Panc1 (cell line): ENCODE results near the gene TECPR2.

Experiments
- CTCF ChIP-seq: fragments of 450-650 bp; IDR thresholded peaks from 2 replicates; pipeline ENCODE4 v1.5.1; 2017; ENCODE audit warnings: mild to moderate bottlenecking
- POLR2AphosphoS5 ChIP-seq: IDR thresholded peaks from 2 replicates; pipeline ENCODE4 v1.6.1; 2012; ENCODE audit warnings: mild to moderate bottlenecking, low read depth, low read length, moderate library complexity
- REST ChIP-seq, 2 experiments: IDR thresholded peaks; 2 replicates each; pipeline ENCODE4 v1.6.1; 2011 to 2012; ENCODE audit warnings: low read depth in 2 of 2, control low read depth in 1 of 2, low read length in 1 of 2, mild to moderate bottlenecking in 1 of 2, moderate library complexity in 1 of 2; ENCODE audit not compliant: insufficient read depth in 1 of 2
- SIN3A ChIP-seq: IDR thresholded peaks from 2 replicates; pipeline ENCODE4 v1.6.1; 2012; ENCODE audit warnings: low read depth, mild to moderate bottlenecking, low read length, moderate library complexity, borderline replicate concordance; ENCODE audit not compliant: insufficient read depth
- TCF7L2 ChIP-seq: IDR thresholded peaks from 2 replicates; pipeline ENCODE4 v1.6.1; 2011; ENCODE audit warnings: mild to moderate bottlenecking, low read depth, low read length, inconsistent platforms

GRCh38 chr14:102342238-102342637 lies 20.5 kb upstream of the TECPR2 start:
- TF ChIP-seq CTCF, result no peak
- no peak for TF ChIP-seq POLR2AphosphoS5
- no peak for TF ChIP-seq REST (IDR thresholded peaks at IDR 0.05; ENCODE audit: insufficient read depth in 1 of 2, low read depth in 2 of 2, low read length in 1 of 2)
- no peak for TF ChIP-seq SIN3A
- TF ChIP-seq TCF7L2, result no peak
